Esophagus muscularis mucosa (tissue), 3 donors: Measurements from ENCODE around the gene SEMA6C.
A peak's percentile ranks its signal among the peaks of the same experiment; 100 is the strongest.

Source experiments
- POLR2A ChIP-seq: fragments of 450-650 bp; IDR thresholded peaks from one replicate; pipeline ENCODE4 v1.6.1; 2017; ENCODE audit warnings: antibody characterized with exemption, moderate library complexity, mild to moderate bottlenecking, low read depth
- POLR2AphosphoS5 ChIP-seq, 2 donors: sonication (generic); formaldehyde crosslinking; IDR thresholded peaks; one replicate each; pipeline ENCODE4 v1.6.1; 2017; ENCODE audit warnings: antibody characterized with exemption in 2 of 2
- TF ChIP-seq, protein P1 (sequence below), 3 experiments: fragments of 200-600 bp in 2 of 3; fragments of 450-650 bp in 1 of 3; sonication (generic) in 2 of 3; IDR thresholded peaks; one replicate each; pipeline ENCODE4 v1.5.1; 2017 to 2019; ENCODE audit warnings: antibody characterized with exemption in 3 of 3, mild to moderate bottlenecking in 2 of 3, moderate library complexity in 1 of 3

DNA sequence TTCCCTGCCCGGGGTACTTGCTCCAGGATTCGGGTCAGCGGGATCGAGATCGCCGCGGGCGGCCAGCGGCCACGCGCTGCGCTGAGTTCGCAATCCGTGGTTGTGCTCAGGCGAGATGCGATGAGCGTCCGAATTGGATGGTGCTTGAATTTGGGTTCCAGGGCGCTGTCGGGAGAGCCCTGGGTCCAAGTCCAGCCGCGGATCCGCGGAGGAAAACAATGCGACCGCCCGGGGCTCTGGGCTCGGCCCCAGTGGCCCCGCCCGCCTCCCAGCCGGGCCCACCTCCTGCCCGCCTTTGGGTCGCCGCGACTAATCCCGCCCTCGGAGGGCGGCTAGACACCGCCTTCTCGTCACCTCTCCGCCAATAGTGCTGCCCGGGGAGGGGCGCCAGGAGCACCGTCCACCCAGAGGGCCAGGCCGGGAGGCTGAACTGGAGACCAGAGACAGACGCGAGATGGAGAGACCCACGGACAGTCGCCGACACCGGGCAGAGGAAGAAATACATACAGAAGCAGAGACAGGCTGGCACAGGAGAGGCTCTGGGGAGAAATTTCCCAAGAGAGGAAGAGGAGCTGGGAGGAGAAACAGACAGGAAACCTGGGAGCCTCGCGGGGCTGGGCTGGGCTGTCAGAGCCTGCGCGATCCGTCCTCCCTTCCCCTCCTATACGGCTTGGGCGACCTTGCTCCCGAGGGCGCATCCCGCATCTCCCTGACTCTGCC, at the start of gene SEMA6C:
- TF ChIP-seq, protein P1, sequence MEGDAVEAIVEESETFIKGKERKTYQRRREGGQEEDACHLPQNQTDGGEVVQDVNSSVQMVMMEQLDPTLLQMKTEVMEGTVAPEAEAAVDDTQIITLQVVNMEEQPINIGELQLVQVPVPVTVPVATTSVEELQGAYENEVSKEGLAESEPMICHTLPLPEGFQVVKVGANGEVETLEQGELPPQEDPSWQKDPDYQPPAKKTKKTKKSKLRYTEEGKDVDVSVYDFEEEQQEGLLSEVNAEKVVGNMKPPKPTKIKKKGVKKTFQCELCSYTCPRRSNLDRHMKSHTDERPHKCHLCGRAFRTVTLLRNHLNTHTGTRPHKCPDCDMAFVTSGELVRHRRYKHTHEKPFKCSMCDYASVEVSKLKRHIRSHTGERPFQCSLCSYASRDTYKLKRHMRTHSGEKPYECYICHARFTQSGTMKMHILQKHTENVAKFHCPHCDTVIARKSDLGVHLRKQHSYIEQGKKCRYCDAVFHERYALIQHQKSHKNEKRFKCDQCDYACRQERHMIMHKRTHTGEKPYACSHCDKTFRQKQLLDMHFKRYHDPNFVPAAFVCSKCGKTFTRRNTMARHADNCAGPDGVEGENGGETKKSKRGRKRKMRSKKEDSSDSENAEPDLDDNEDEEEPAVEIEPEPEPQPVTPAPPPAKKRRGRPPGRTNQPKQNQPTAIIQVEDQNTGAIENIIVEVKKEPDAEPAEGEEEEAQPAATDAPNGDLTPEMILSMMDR (IDR thresholded peaks at IDR 0.05), result no peak
- TF ChIP-seq POLR2A (peak; percentile 56), POLR2AphosphoS5 (IDR thresholded peaks at IDR 0.05) (peak; percentile 92 to 94)
